H9 (cell line): ENCODE results near the gene DIP2C. TPM values are rescaled to one million over a fixed set of nuclear protein-coding genes. Genes with fewer than 3 reads are reported as not detected.

Experiments used
- DNase-seq: peaks from one replicate; pipeline ENCODE4 v3.0.0-alpha.2; 2017
- H2AFZ ChIP-seq: one replicate; pipeline ENCODE4 v1.6.1; 2013; ENCODE audit warnings: mild to moderate bottlenecking, low read length, control low read depth, moderate library complexity
- H2AK5ac ChIP-seq: 2 replicates; pipeline ENCODE4 v1.6.1; 2013; ENCODE audit warnings: low read length, control low read depth, mixed read lengths; ENCODE audit not compliant: insufficient read length
- H2BK120ac ChIP-seq: one replicate; pipeline ENCODE4 v1.6.1; 2013; ENCODE audit warnings: low read depth, mild to moderate bottlenecking, low read length, control low read depth, inconsistent platforms; ENCODE audit not compliant: poor library complexity, severe bottlenecking
- H2BK12ac ChIP-seq: 2 replicates; pipeline ENCODE4 v1.6.1; 2013; ENCODE audit warnings: low read length, control low read depth, mixed read lengths, low read depth; ENCODE audit not compliant: insufficient read length
- H2BK15ac ChIP-seq: 2 replicates; pipeline ENCODE4 v1.6.1; 2013; ENCODE audit warnings: low read depth, low read length, control low read depth
- H2BK20ac ChIP-seq: one replicate; pipeline ENCODE4 v1.6.1; 2013; ENCODE audit warnings: low read depth, mild to moderate bottlenecking, low read length, control low read depth, inconsistent platforms; ENCODE audit not compliant: poor library complexity, severe bottlenecking
- H2BK5ac ChIP-seq: 2 replicates; pipeline ENCODE4 v1.6.1; 2013; ENCODE audit warnings: low read length, control low read depth, mixed read lengths; ENCODE audit not compliant: insufficient read length
- H3K14ac ChIP-seq: 2 replicates; pipeline ENCODE4 v1.6.1; 2013; ENCODE audit warnings: low read length, control low read depth; ENCODE audit not compliant: insufficient read depth
- H3K18ac ChIP-seq: 2 replicates; pipeline ENCODE4 v1.6.1; 2013; ENCODE audit warnings: low read depth, mild to moderate bottlenecking, mixed read lengths, low read length, control low read depth; ENCODE audit not compliant: insufficient read length
- H3K23ac ChIP-seq: 2 replicates; pipeline ENCODE4 v1.6.1; 2013; ENCODE audit warnings: low read length, control low read depth, mixed read lengths, low read depth; ENCODE audit not compliant: insufficient read length
- H3K23me2 ChIP-seq: 2 replicates; pipeline ENCODE4 v1.6.1; 2013; ENCODE audit warnings: low read depth, mild to moderate bottlenecking, mixed read lengths, low read length, control low read depth; ENCODE audit not compliant: insufficient read length, poor library complexity, severe bottlenecking
- H3K27ac ChIP-seq: 2 replicates; pipeline ENCODE4 v1.5.1; 2013; ENCODE audit warnings: low read length, control low read depth, mixed read lengths, low read depth; ENCODE audit not compliant: insufficient read length
- H3K27me3 ChIP-seq: 2 replicates; pipeline ENCODE4 v1.6.1; 2013; ENCODE audit warnings: low read length, control low read depth, inconsistent platforms; ENCODE audit not compliant: insufficient read depth
- H3K4ac ChIP-seq: 2 replicates; pipeline ENCODE4 v1.6.1; 2013; ENCODE audit warnings: low read depth, mild to moderate bottlenecking, control low read depth, inconsistent platforms, low read length, moderate library complexity
- H3K4me1 ChIP-seq: 2 replicates; pipeline ENCODE4 v1.6.1; 2013; ENCODE audit warnings: low read length, control low read depth, inconsistent platforms; ENCODE audit not compliant: insufficient read depth
- H3K4me2 ChIP-seq: 2 replicates; pipeline ENCODE4 v1.6.1; 2013; ENCODE audit warnings: low read length, control low read depth, mixed read lengths; ENCODE audit not compliant: insufficient read length, insufficient read depth
- H3K56ac ChIP-seq: 2 replicates; pipeline ENCODE4 v1.6.1; 2013; ENCODE audit warnings: low read depth, mild to moderate bottlenecking, mixed read lengths, low read length, control low read depth; ENCODE audit not compliant: insufficient read length
- H3K79me1 ChIP-seq: 2 replicates; pipeline ENCODE4 v1.6.1; 2013; ENCODE audit warnings: low read depth, mild to moderate bottlenecking, moderate library complexity, low read length, control low read depth, inconsistent platforms; ENCODE audit not compliant: insufficient read depth, poor library complexity, severe bottlenecking
- H3K79me2 ChIP-seq: 2 replicates; pipeline ENCODE4 v1.6.1; 2013; ENCODE audit warnings: low read length, control low read depth, inconsistent platforms; ENCODE audit not compliant: insufficient read depth
- H3K9ac ChIP-seq: 2 replicates; pipeline ENCODE4 v1.6.1; 2013; ENCODE audit warnings: low read length, control low read depth, mixed read lengths; ENCODE audit not compliant: insufficient read length; ENCODE audit errors: extremely low read depth
- H3K9me3 ChIP-seq: one replicate; pipeline ENCODE4 v1.6.1; 2013; ENCODE audit warnings: low read depth, low read length, inconsistent platforms; ENCODE audit not compliant: control insufficient read depth
- H3T11ph ChIP-seq: one replicate; pipeline ENCODE4 v1.6.1; 2013; ENCODE audit warnings: mild to moderate bottlenecking, low read length, control low read depth, inconsistent platforms
- H4K20me1 ChIP-seq: one replicate; pipeline ENCODE4 v1.6.1; 2013; ENCODE audit not compliant: control insufficient read depth, insufficient read length, insufficient read depth
- H4K5ac ChIP-seq: 2 replicates; pipeline ENCODE4 v1.6.1; 2013; ENCODE audit warnings: low read depth, mild to moderate bottlenecking, mixed read lengths, low read length, control low read depth; ENCODE audit not compliant: insufficient read length
- H4K8ac ChIP-seq: replicated peaks from 2 replicates; pipeline ENCODE4 v1.6.1; 2013; ENCODE audit warnings: low read length, control low read depth, mixed read lengths, low read depth; ENCODE audit not compliant: insufficient read length
- H4K91ac ChIP-seq: 2 replicates; pipeline ENCODE4 v1.6.1; 2013; ENCODE audit warnings: low read depth, mild to moderate bottlenecking, moderate library complexity, mixed read lengths, low read length, control low read depth; ENCODE audit not compliant: insufficient read length
- H3K27ac Mint-ChIP-seq, 3 experiments: 2 replicates in 2 of 3; 3 replicates in 1 of 3; pipeline ENCODE4 v1.8.0; 2020 to 2021; ENCODE audit warnings: mixed read lengths in 3 of 3, mild to moderate bottlenecking in 1 of 3, moderate library complexity in 1 of 3
- H3K27me3 Mint-ChIP-seq: 2 replicates; pipeline ENCODE4 v1.8.0; 2021; ENCODE audit warnings: low read depth, mild to moderate bottlenecking, moderate library complexity, mixed read lengths
- H3K36me3 Mint-ChIP-seq, 3 experiments: 2 replicates in 2 of 3; 3 replicates in 1 of 3; pipeline ENCODE4 v1.8.0; 2020 to 2021; ENCODE audit warnings: low read depth in 3 of 3, mixed read lengths in 3 of 3; ENCODE audit not compliant: insufficient read depth in 1 of 3
- H3K4me1 Mint-ChIP-seq, 2 experiments: 2 replicates each; pipeline ENCODE4 v1.8.0; 2020; ENCODE audit warnings: mixed read lengths in 2 of 2
- H3K4me3 Mint-ChIP-seq, 2 experiments: 2 replicates in 1 of 2; 3 replicates in 1 of 2; pipeline ENCODE4 v1.8.0; 2020 to 2021; ENCODE audit warnings: mild to moderate bottlenecking in 2 of 2, mixed read lengths in 2 of 2, moderate library complexity in 1 of 2
- H3K9me3 Mint-ChIP-seq, 2 experiments: 2 replicates in 1 of 2; 3 replicates in 1 of 2; pipeline ENCODE4 v1.8.0; 2020; ENCODE audit warnings: mild to moderate bottlenecking in 2 of 2, mixed read lengths in 2 of 2, moderate library complexity in 1 of 2
- WGBS: extraction: QIAGEN DNeasy Blood & Tissue Kit; methylation state at CpG from one replicate; pipeline ENCODE4 v1.1.7; 2013; ENCODE audit warnings: missing lambda C conversion rate, low lambda C conversion rate, mixed read lengths; ENCODE audit not compliant: insufficient read length; ENCODE audit errors: extremely low coverage; 5-methylcytosine and 5-hydroxymethylcytosine counted together
- total RNA-seq: library from RNA; stranded (reverse); gene quantifications from 2 replicates; pipeline ENCODE4 v1.2.1, GENCODE V29; 2021
- TF ChIP-seq, protein P1 (sequence below): fragments of 200-600 bp; sonication (generic); conservative IDR thresholded peaks from 3 replicates; pipeline ENCODE4 v1.8.0; 2021; ENCODE audit warnings: antibody characterized with exemption, mild to moderate bottlenecking

The DIP2C gene
- total RNA-seq, 1 experiment from 2014 or later = 7.9 TPM

DNA sequence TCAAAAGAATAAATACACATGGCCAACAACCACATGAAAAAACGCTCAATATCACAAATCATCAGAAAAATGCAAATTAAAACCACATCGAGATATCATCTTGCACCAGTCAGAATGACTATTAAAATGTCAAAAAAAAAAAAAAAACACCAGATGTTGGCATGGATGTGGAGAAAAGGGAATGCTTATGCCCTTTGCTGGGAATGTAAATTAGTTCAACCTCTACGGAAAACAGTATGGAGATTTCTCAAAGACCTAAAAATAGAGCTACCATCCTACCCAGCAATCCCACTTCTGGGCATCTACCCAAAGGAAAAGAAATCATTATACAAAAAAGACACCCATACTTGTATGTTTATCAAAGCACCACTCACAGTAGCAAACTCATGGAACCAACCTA, 45.0 kb upstream of the DIP2C start:
- DNase-seq = no peak
- Histone ChIP-seq H2BK20ac (no peak overlapping the region), H3K27ac (no peak overlapping the region), H2BK15ac (no peak overlapping the region), H4K8ac (no peak overlapping the region), H3K79me1 (no peaks in the 10 kb centered on the region), H3K9me3 (peaks cover 3% of the 10 kb centered on the region), H2BK5ac (no peak overlapping the region), H3K27me3 (no peaks in the 10 kb centered on the region), H3K4ac (no peak overlapping the region), H2BK12ac (no peak overlapping the region), H3K9ac (no peak overlapping the region), H3K23ac (no peak overlapping the region), H3T11ph (no peak overlapping the region), H2AK5ac (no peak overlapping the region), H2AFZ (no peak overlapping the region), H3K14ac (no peak overlapping the region), H3K4me2 (no peak overlapping the region), H3K56ac (no peak overlapping the region), H4K91ac (no peak overlapping the region), H4K5ac (no peak overlapping the region), H3K4me1 (peaks cover 3% of the 10 kb centered on the region; the same call in 1 of the 2 replicates), H3K79me2 (no peaks in the 10 kb centered on the region), H3K23me2 (no peaks in the 10 kb centered on the region), H4K20me1 (no peaks in the 10 kb centered on the region), H2BK120ac (no peak overlapping the region), H3K18ac (no peak overlapping the region)
- H3K4me1 Mint-ChIP-seq = peaks cover 0 to 4% of the 10 kb centered on the region in 2 experiments; a peak in 3 of 4 replicates
- peaks cover 19 to 30% of the 10 kb centered on the region in 2 experiments for H3K9me3 Mint-ChIP-seq
- TF ChIP-seq, protein P1, sequence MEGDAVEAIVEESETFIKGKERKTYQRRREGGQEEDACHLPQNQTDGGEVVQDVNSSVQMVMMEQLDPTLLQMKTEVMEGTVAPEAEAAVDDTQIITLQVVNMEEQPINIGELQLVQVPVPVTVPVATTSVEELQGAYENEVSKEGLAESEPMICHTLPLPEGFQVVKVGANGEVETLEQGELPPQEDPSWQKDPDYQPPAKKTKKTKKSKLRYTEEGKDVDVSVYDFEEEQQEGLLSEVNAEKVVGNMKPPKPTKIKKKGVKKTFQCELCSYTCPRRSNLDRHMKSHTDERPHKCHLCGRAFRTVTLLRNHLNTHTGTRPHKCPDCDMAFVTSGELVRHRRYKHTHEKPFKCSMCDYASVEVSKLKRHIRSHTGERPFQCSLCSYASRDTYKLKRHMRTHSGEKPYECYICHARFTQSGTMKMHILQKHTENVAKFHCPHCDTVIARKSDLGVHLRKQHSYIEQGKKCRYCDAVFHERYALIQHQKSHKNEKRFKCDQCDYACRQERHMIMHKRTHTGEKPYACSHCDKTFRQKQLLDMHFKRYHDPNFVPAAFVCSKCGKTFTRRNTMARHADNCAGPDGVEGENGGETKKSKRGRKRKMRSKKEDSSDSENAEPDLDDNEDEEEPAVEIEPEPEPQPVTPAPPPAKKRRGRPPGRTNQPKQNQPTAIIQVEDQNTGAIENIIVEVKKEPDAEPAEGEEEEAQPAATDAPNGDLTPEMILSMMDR = no peak
- WGBS = no CpG with 5 or more reads among the region's 3 CpGs
- H3K27me3 Mint-ChIP-seq = peaks cover 30% of the 10 kb centered on the region
- no peak overlapping the region for H3K4me3 Mint-ChIP-seq
- H3K27ac Mint-ChIP-seq = no peak overlapping the region
- peaks cover 0 to 4% (median 0%) of the 10 kb centered on the region in 3 experiments; a peak in 1 of 7 replicates for H3K36me3 Mint-ChIP-seq
